Measurements from ENCODE around the gene SLCO2A1.

GRCh38 chr3:133943031-133943535, 86.6 kb downstream of the SLCO2A1 start:
- no peak for TF ChIP-seq CTCF (IDR thresholded peaks at IDR 0.05)
- no peak for TF ChIP-seq EZH2 (IDR thresholded peaks at IDR 0.05; ENCODE audit: borderline replicate concordance, insufficient read depth, low read depth, low read length, poor library complexity, severe bottlenecking)
